Right ventricle myocardium inferior (tissue), 1 donor: ENCODE results near the gene SYNCRIP. TPM values are rescaled to one million over a fixed set of nuclear protein-coding genes. Genes with fewer than 3 reads are reported as not detected.
"Not testable (repeated sequence)": the region's sequence is repeated elsewhere in the genome, so short reads cannot be mapped to it uniquely, and the experiment has no call there.

ENCODE experiments used
- ATAC-seq: fragments of 200-7000 bp; cut with Tn5 transposase; one replicate; pipeline ENCODE4 v1.9.1; 2020; ENCODE audit warnings: mild to moderate bottlenecking, moderate library complexity
- DNase-seq: peaks from one replicate; pipeline ENCODE4 v3.0.0; 2021; ENCODE audit errors: missing footprints
- intact Hi-C: fragments of 100-400 bp; cut with DNase I; formaldehyde crosslinking; loops from one replicate; pipeline ENCODE4 v1.11.0; 2022
- long read RNA-seq: library from polyadenylated mRNA; unstranded; transcript quantifications from one replicate; pipeline ENCODE4 v2.0.0, GENCODE V29; 2021
- total RNA-seq: library from RNA; stranded (reverse); fragmentation: NEBNext Ultra II Directional; extraction: Animal tissue kit (Norgen Biotek cat#: 25700); gene quantifications from one replicate; pipeline ENCODE4 v1.2.1, GENCODE V29; 2021
- donor health status: DM: no; HTN: yes; CAD: no; lungs with severe emphysema.

The SYNCRIP gene
- total RNA-seq = 53.0 TPM
- long read RNA-seq, full-length matches to known transcripts = 5 of 18 reads
- long read RNA-seq, partial matches to known transcripts = 3 of 18 reads
- long read RNA-seq, other reads (novel, unspliced or antisense) = 10 of 18 reads

DNA sequence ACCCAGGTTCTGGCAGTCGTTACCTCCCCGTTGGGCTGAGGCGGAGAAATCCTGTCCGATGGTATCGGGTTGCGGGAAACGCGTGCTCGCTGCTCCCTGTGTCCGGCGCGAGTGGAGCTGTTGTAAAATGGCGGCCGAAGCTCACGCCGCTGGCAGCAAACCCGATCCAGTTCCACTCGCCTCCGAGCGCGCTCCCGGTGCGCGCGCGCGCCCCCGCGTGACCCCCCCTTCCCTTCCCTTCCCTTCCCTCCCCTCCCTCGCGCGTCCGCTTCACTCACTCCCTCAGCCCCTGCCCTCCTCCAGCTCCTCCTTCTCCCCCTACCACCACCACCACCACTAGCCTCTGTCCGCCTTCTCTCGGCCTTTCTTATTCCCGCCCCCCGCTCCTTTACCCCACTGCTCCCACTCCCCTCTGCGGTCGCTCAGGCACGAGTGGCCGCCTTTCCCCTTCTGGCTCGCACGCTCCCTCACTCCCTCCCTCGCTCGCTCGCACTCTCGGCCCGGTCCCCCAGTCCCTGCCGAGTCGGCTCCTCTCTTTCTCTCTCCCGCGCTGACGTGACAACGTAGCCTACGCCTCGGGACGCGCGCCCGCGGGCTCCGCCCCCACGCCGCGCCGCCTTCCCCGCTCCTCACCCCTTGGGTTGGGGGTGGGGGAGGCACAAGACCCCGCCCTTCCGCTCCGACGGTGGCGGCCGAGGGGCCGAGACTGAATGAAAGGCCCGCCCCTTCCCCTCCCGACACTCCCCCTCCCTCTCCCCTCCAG lies at the start of gene SYNCRIP:
Gene SYNCRIP, minus strand, starts transcription at position 113 of the 763 bp plus-strand sequence. CDS start 1,447 bp downstream, outside the sequence.
- intact Hi-C loops = loop anchor here (1.0 to 10.0 kb wide), 3 partner anchors 35 to 222 kb away; no protein-coding TSS in a partner anchor
- ATAC-seq (peak; percentile 94), DNase-seq (peak; percentile 99)

DNA sequence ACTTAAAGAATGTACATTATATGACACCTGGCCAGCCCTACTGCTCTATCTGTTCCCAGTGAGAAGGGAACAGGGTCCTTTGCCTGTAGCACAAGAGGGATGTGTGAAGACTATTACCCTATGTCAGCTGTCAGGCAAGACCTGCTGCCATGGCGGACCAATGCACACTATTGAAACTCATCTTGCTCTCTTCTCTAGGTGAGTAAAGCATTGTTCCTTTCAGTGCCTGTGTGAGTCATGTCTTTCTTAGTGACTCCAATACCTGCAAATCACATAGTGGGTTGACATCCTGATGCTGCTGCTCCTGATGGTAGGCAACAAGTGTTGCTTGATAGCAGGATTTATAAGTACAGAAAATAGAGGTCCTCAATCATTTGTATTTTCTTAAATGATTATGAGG lies 48.8 kb upstream of the SYNCRIP start:
- DNase-seq = no peak
- intact Hi-C loops = no loop called here

DNA sequence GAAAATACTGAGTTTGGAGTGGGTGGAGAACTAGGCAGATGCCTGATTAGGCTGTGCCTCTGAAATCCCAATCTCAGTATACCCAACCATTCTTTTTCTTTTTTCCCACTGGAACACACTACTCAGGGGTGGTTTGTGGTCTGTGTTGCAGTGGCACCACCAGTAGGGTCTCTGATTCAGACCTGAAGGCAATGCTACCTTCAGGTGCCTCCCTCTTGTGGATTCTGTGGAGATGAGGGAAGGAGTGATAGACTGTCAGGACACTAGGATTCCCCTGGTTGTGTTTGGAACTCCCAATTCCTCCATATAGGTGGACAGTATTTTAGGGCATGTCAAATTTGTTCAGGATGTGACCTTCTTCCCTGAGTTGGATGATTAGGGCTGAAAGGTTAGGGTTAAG lies 47.4 kb upstream of the SYNCRIP start:
- DNase-seq (no peak), ATAC-seq (no peak)
- intact Hi-C loops = no loop called here

More for the DNA sequence above, 48.8 kb upstream of the SYNCRIP start:
- no peak for ATAC-seq

DNA sequence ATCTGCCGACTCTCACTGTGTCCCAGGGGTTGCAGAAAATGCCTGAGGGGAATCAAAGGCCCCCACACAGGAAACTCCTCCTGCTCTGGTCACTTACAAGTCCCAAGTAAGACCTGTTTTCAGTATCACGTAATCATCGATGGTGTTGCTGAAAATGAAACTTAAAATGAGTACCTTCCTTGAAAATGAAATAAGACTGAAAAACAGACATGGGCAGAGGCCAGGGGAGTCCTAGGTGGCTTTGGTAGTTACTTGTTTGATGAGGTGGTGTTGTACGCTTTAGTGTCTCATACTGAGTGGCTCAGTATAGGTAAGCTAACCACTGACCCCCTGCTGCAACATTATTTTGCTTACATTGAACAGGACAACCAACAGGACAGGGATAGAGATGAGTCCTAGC lies 43.0 kb upstream of the SYNCRIP start:
- ATAC-seq (no peak), DNase-seq (no peak)
- intact Hi-C loops = no loop called here

DNA sequence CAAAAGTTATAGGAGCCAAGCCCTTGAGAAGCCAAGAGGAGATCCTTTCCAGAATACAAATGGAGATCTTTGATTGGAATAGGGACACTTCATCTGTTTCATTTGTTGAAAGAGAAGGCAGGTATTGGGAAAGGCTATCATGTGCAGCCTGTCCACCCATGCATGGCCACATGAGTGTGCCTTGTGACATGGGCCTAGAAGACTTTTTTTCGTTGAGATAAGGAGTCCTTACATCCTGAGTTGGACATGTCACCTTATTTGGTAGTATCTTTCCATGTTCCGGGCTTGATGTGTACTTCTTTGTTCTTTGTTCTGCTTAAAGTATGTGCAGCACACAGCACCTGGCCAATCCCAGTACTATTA lies 42.1 kb upstream of the SYNCRIP start:
- intact Hi-C loops = no loop called here
- ATAC-seq = no peak
- no peak for DNase-seq

DNA sequence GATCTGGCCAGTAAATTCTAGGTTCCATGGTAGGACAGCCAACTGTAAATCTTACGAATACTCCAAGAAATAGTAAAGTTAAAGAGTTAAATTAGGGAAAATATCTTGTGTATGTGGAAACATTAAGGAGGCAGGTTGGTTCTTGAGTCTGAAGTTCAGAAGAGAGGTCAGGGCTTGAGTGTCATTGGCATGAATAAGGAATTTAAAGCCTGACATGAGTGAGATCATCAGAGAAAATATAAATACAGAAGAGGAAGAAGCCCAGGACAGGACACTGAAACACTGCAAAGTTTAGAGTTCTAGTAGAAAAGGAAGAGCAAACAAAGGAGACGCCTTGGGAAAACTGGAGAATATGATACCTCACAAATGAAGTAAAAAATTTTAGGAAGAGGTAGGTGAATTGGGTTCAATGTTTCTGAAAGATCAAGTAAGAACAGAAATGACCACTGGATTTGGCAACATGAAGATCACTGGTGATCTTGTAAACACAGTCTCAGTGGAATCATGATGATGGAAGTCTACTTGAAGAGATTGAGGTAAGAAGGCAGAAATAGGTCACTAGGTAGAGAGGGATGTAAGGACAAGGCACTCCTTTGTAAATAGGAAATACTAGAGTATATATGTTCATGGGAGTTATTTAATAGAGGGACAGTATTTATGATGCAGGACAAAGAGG lies 41.6 kb upstream of the SYNCRIP start:
- DNase-seq (no peak), ATAC-seq (no peak)
- intact Hi-C loops = no loop called here

DNA sequence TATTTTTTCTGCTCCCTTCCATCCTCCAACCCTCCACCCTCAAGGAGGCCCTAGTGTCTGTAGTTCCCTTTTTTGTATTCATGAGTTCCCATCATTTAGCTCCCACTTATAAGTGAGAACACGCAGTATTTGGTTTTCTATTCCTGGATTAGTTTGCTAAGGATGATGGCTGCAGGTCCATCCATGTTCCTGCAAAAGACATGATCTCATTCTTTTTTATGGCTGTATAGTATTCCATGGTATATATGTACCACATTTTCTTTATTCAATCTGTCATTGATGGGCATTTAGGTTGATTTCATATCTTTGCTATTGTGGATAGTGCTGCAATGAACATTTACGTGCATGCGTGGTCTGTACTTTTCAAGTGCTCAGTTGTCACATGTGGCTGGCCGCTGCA lies 39.2 kb upstream of the SYNCRIP start:
- DNase-seq, ATAC-seq, intact Hi-C loops: not testable (repeated sequence)

DNA sequence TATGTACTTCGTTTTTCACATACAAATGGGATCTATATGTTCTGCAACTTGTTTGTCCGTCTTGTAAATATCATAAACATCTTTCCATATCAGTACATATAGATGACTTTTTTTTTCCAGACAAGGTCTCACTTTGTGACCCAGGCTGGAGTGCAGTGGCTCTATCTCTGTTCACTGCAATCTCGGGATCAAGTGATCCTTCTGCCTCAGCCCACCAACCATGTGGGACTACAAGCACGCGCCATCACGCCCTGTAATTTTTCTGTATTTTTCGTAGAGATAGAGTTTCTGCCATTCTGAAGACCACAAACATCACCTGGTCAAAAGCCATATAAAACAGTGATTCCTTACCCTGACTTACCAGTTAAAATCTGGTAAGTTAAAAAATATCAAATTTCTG lies 37.7 kb upstream of the SYNCRIP start:
- ATAC-seq (no peak), DNase-seq (no peak)
- intact Hi-C loops = no loop called here

DNA sequence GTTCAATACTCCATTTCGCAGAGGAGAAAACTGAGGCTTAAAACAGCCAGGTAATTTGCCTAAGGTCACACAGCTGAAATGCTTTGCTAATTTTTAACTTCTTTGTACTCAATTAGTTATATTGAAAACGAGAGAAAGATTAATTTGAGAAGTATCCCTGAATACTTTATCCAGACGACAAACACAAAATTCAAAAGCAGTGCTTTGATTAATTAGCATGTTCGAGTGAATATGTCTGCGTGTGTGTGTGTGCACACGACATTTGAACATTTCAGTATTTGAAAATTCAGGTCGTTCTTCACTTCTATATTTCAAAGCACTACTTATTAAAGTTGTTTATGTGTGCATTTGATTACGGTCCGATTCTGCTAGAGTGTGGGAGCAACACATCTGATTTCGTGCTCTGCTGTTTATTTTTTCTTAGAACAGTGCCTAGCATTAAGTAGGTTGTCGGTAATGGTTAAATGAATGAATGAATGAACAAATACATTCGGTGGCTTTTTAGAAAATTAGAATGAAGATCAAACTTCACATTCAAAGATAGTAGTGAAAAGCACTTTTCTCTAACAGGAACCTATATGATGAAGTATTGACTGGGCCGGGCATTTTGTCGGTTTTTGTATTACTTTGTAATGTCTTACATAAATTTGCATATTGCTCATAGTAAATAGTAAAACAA lies 36.9 kb upstream of the SYNCRIP start:
- intact Hi-C loops = no loop called here
- no peak for ATAC-seq
- DNase-seq = no peak

DNA sequence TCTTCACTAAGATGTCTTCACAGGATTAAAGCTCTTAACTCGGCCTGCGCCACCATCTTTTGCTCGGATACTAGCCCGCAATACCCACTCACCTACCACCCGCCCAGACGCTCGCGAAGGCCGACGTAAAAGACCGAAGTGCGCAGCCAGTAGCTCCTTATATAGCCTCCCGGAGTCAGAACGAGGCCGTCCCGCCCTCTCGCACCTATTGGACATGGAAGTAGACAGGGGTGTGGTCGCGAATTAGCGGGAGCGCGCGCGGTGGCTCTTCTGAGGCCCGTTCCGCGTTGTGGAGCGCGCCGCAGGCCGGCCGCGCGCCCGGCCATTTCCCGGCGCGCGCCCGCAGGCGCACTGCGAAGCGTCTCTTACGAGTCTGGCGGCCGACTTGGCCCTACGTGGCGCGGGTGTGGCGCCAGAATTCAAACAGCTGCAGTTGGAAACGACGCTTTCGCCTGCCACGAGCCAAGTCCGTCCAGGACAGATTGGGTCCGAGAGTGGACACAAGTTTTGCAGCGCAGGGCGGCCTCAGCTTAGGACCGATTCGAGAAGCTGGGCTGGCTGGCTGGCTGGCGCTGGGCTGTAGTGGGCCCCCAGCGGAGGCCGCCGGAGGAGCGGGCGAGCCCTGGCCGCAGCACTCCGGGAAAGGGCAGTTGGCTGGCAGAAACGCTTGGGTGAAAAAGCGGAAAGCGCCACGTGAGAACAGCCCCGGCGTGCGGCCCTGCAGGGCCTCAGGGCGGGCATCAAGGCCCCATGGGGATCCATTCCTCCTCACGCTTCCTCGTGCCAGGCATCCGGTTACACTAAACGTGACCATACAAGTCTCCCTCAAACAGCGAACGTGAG lies 36.1 kb upstream of the SYNCRIP start:
- peak; percentile 99 for ATAC-seq
- intact Hi-C loops = loop anchor here (1.0 kb wide), 2 partner anchors 36 to 86 kb away; partner anchors contain the start of gene SNX14
- DNase-seq = peak; percentile 99

DNA sequence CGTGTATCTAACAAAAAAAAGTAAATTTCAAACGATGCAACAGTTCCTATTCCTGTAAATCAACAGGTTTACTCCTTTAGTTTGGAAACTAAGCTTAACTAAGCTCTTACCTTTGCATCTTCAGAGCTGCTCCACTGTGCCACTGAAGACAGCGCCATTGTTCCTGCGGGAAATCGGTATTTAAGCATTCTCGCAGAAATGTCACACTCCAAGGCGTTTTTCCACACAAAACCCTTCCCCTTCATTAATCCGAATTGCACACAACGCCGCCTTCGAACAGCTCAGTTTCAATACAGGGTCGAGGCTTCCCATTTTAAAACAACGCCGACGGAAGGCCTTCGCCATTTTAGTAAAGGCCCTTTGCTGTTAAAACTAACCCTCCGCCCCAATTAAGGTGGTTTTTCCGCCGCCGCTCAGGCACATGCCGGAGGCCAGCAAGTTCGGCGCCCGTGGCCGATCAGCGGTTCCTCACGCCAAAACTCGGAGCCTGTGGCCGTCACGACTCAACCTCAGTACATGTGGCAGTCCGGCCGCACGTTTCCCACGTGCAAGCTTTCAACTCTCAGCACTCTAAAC lies 35.4 kb upstream of the SYNCRIP start:
- intact Hi-C loops = loop anchor here (1.0 kb wide), 2 partner anchors 35 to 85 kb away; partner anchors contain the start of gene SNX14
- DNase-seq (no peak), ATAC-seq (peak; percentile 27)

DNA sequence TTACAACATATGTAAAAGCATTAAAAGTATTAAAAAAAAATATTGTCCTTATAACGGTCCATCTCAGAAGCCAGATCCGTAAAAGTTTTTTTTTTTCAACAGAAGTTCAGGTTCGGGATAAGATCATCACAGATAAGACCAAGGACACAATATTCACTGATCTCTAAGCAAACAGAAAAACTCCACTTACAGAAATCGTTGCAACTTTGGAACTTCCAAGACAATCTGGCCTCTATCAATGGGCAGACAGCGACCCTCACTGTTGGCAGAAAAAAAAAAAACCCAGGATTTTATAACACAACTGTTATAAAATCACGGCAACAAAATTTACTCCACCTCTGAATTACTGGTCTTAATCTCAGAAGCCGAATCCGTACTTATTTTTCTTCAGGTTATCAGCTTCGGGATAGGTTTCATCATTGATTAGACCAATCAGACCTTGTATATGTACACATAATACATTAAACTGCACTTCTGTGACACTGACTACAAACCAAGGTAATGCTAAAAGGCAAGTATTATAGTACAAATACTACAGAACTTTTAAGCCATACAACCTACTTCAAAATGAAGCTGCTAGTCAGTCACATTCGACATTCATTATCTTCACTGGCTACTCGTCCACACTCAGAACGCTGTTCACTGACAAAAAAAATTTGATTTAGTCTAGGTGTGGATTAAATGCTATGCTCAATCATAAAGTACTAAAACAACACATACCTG lies 34.7 kb upstream of the SYNCRIP start:
- ATAC-seq = no peak
- intact Hi-C loops = no loop called here
- DNase-seq = no peak

DNA sequence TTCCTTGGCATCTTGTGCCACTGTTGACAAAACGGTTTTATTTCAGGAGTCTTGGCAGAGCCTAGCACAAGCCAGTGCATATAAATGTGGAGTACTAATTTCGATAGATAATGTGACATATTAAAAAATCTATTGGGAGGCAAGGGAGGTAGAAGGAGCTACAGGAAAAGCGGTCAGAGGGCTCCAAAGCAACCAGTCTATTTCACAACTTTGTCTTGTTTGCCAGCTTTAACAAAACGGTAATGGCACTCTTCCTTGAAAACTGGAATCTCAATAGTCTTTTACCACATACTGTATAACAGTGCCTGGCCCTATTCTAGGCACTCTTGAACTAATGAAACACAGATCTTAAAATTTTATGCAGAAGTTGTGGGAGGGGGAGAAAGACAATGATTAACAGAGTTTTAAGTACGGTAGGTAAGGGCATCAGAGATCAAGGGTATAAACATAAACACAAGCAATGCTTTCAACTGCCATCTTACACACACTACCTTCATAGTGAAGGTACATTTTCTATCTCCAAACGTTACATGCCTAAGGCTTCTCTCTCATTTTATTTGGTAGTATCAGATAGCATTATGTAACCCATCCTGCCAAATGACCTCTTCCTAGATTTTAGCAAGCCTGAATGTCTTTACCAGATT lies 33.5 kb upstream of the SYNCRIP start:
- DNase-seq = no peak
- intact Hi-C loops = no loop called here
- no peak for ATAC-seq

DNA sequence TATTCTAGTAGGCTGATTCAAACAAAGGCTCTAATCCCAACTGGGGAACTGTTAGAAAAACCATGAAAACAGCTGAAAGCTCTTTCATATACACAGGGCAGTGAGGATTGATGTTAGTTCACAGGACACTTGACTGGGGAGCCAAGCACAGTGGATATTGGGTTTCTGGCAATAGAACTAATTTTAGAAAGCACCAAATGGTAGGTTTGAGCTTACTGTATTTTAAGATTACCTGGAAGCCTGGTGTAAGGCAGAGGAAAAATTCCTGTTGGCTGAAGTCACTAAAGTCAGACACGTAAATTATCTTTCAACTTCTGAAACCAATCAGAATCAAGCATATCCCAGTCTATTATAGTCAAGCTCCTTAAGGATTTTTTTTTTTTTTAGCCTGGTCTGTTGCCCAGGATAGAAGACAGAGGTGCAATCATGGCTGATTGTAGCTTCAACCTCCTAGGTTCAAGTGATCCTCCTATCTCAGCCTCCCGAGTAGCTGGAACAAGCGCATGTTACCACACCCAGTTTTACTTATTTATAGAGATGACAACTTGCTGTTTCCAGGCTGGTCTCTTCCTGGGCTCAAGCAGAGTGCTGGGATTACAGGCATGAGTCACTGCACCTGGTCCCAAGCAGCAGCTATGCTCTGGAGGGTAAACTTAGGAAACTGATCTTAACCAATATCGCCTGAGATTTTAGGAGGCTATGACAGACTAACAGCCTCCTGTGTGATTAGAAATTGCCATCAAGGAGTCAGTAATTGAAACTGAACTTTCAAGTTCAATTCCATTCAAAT lies 32.5 kb upstream of the SYNCRIP start:
- intact Hi-C loops = no loop called here
- ATAC-seq (no peak), DNase-seq (no peak)

DNA sequence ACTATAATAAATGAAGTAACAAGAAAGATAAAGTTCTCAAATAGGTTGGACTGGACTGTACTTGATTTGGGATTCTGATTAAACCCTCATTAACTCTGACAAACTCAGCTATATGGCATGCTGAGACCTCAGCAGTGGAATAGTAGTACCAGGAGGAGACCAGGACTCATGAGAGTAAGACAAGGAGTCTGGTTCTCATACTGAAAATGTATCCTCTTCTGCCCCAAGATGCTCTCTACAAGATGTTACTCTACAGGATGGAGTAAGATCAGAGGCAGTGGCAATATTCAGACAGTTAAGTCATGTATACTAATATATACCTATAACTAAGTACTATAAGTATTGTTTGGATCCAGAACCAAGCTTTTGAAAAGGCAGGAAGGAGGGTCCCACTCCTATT lies 31.9 kb upstream of the SYNCRIP start:
- no peak for ATAC-seq
- no peak for DNase-seq
- intact Hi-C loops = no loop called here
